Measurements from ENCODE around the gene ZDHHC19. TPM values are rescaled to one million over a fixed set of nuclear protein-coding genes. Genes with fewer than 3 reads are reported as not detected.
A peak's percentile ranks its signal among the peaks of the same experiment; 100 is the strongest.

ZDHHC19 gene
- total and polyA plus RNA-seq, 2 experiments from 2014 or later = not detected

DNA sequence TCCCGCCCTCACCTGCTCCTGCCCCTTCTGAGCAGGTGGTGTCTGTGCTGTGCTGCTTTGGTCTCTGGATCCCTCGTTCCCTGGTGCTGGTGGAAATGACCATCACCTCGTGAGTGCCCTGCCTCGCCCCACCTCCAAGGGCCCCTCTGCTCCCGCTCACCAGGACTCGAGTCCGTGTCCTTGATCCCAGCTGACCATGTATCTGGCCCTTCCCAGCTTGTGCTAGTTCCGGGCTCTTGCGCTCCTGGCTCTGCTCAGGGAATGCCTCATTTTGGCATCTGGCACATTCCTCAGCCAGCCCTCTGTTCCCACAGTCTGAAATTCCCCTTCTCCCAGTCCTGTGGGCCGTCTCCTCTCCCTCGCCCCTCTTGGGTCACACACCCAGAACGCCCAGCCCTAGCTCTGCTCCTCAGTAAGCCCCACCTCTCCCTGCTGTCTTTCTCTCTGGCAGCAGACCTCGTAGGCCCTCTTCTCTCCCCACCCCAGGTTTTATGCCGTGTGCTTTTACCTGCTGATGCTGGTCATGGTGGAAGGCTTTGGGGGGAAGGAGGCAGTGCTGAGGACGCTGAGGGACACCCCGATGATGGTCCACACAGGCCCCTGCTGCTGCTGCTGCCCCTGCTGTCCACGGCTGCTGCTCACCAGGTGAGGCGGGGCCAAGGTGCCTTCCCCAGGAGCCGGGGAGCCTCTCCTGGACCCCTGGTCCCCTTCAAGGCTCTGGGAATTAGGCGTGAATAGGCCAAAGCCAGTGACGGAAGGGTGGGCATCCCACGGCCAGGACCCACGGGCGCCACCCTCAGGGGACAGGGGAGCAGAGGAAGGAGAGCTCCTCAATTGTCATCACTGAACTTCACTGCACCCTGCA, 16.7 kb upstream of the ZDHHC19 start:
- Histone ChIP-seq H3K79me2 (ENCODE audit: insufficient read depth) (no peaks in the 10 kb centered on the region), H3K9me2 (ENCODE audit: insufficient read depth) (no peaks in the 10 kb centered on the region), H3K9ac (no peak overlapping the region), H3K4me3 (no peak overlapping the region), H4K20me1 (ENCODE audit: insufficient read depth) (no peaks in the 10 kb centered on the region), H3K36me3 (ENCODE audit: low read depth) (no peaks in the 10 kb centered on the region), H3K27ac (no peak overlapping the region), H3K4me1 (ENCODE audit: insufficient read depth) (no peaks in the 10 kb centered on the region), H3K9me3 (ENCODE audit: low read depth) (no peaks in the 10 kb centered on the region), H3F3A (ENCODE audit: insufficient read depth) (no peaks in the 10 kb centered on the region), H3K27me3 (replicated peaks; ENCODE audit: insufficient read depth) (no peaks in the 10 kb centered on the region), H3K4me2 (ENCODE audit: unreplicated experiment) (no peak overlapping the region), H2AFZ (no peak overlapping the region)
- in situ Hi-C loops (cut with MboI) = no loop called here
- no peak for TF ChIP-seq EZH2phosphoT487 (IDR thresholded peaks at IDR 0.05; ENCODE audit: insufficient read depth, low read depth)
- no peak for TF ChIP-seq EZH2 (IDR thresholded peaks at IDR 0.05; ENCODE audit: insufficient read depth, poor library complexity, severe bottlenecking)
- WGBS, 2 experiments (ENCODE audit: low coverage in 1 of 2, low lambda C conversion rate in 2 of 2, missing lambda C conversion rate in 2 of 2) = 35 to 37% methylated on average over 24 of the region's 24 CpGs
- DNase-seq = peak; percentile 53

DNA sequence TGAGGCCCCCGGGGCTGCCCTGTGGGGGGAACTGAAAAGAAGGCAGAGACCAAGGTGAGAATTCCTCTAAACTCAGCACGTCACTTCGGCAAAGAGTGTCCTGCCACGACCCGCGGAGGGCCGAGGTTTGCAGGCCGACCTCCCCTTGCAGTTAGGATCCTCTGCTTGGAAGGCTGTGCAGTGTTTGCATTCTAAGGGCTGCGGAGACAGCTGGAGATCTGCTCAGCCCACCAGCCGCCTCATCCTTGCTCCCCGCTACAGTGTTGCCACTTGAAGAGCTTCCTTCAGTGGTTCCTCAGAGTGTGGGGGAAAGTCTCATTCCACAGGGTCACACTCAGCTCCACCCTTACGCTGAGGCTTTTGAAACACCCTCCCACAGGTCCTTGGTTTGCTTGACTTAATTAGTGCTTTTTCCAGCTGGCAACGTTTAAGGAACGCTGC, 15.9 kb upstream of the ZDHHC19 start:
- no peak for DNase-seq
- no peaks in the 10 kb centered on the region for H3K79me2 ChIP-seq (ENCODE audit: insufficient read depth)
- H2AFZ ChIP-seq = no peak overlapping the region
- H3K27ac ChIP-seq = no peak overlapping the region
- H3K36me3 ChIP-seq (ENCODE audit: low read depth) = no peaks in the 10 kb centered on the region
- H3F3A ChIP-seq (ENCODE audit: insufficient read depth) = no peaks in the 10 kb centered on the region
- H3K9ac ChIP-seq = no peak overlapping the region
- H3K4me3 ChIP-seq = no peak overlapping the region
- H3K9me2 ChIP-seq (ENCODE audit: insufficient read depth) = no peaks in the 10 kb centered on the region
- in situ Hi-C loops (cut with MboI) = no loop called here
- no peak for TF ChIP-seq EZH2phosphoT487 (IDR thresholded peaks at IDR 0.05; ENCODE audit: insufficient read depth, low read depth)
- TF ChIP-seq EZH2 (IDR thresholded peaks at IDR 0.05; ENCODE audit: insufficient read depth, poor library complexity, severe bottlenecking) = no peak
- H3K4me1 ChIP-seq (ENCODE audit: insufficient read depth) = no peaks in the 10 kb centered on the region
- H3K4me2 ChIP-seq (ENCODE audit: unreplicated experiment) = no peak overlapping the region
- H3K27me3 ChIP-seq (replicated peaks; ENCODE audit: insufficient read depth) = no peaks in the 10 kb centered on the region
- 63 to 68% methylated on average over 10 to 14 of the region's 14 CpGs for WGBS, 2 experiments (ENCODE audit: low coverage in 1 of 2, low lambda C conversion rate in 2 of 2, missing lambda C conversion rate in 2 of 2)
- H4K20me1 ChIP-seq (ENCODE audit: insufficient read depth) = no peaks in the 10 kb centered on the region
- H3K9me3 ChIP-seq (ENCODE audit: low read depth) = no peaks in the 10 kb centered on the region

DNA sequence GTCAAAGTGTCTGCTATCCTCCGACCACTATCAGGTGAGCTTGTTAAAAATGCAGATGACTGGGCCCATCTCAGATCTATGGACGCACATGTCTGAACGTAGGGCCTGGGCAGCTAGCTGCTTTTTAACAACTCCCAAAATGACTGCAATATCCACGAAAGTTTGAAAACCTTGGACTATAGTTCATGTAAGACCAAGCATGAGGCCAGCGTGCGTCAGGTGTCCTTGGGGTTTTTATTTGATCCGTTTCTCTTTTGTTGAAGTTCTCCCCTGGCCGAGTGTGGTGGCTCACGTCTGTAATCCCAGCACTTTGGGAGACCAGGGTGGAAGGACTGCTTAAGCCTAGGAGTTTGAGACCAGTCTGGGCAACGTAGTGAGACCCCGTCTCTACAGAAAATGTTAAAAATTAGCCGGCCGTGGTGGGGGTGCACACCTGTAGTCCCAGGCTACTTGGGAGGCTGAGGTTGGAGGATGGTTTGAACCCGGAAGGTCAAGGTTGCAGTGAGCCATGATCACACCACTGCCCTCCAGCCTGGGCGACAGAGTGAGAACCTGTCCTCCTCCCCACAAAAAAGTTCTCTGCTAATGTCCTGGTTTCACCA, 14.7 kb upstream of the ZDHHC19 start:
- H3K9me2 ChIP-seq (ENCODE audit: insufficient read depth) = no peaks in the 10 kb centered on the region
- H3K27me3 ChIP-seq (replicated peaks; ENCODE audit: insufficient read depth) = no peaks in the 10 kb centered on the region
- H3K4me3 ChIP-seq = no peak overlapping the region
- H3K4me2 ChIP-seq (ENCODE audit: unreplicated experiment) = no peak overlapping the region
- H3K27ac ChIP-seq = no peak overlapping the region
- no peak overlapping the region for H2AFZ ChIP-seq
- H3K79me2 ChIP-seq (ENCODE audit: insufficient read depth) = no peaks in the 10 kb centered on the region
- H3K4me1 ChIP-seq (ENCODE audit: insufficient read depth) = no peaks in the 10 kb centered on the region
- DNase-seq = no peak
- H3K36me3 ChIP-seq (ENCODE audit: low read depth) = no peaks in the 10 kb centered on the region
- H4K20me1 ChIP-seq (ENCODE audit: insufficient read depth) = no peaks in the 10 kb centered on the region
- in situ Hi-C loops (cut with MboI) = no loop called here
- no peaks in the 10 kb centered on the region for H3K9me3 ChIP-seq (ENCODE audit: low read depth)
- TF ChIP-seq EZH2 (IDR thresholded peaks at IDR 0.05; ENCODE audit: insufficient read depth, poor library complexity, severe bottlenecking) = no peak
- TF ChIP-seq EZH2phosphoT487 (IDR thresholded peaks at IDR 0.05; ENCODE audit: insufficient read depth, low read depth) = no peak
- 83 to 86% methylated on average over 15 of the region's 15 CpGs for WGBS, 2 experiments (ENCODE audit: low coverage in 1 of 2, low lambda C conversion rate in 2 of 2, missing lambda C conversion rate in 2 of 2)
- no peaks in the 10 kb centered on the region for H3F3A ChIP-seq (ENCODE audit: insufficient read depth)
- H3K9ac ChIP-seq = no peak overlapping the region

- Histone ChIP-seq H3K9me2 (ENCODE audit: insufficient read depth) (no peaks in the 10 kb centered on the region), H3K9me3 (ENCODE audit: low read depth) (no peaks in the 10 kb centered on the region), H3F3A (ENCODE audit: insufficient read depth) (no peaks in the 10 kb centered on the region), H3K36me3 (ENCODE audit: low read depth) (no peaks in the 10 kb centered on the region), H3K27ac (no peak overlapping the region), H4K20me1 (ENCODE audit: insufficient read depth) (no peaks in the 10 kb centered on the region), H3K4me1 (ENCODE audit: insufficient read depth) (no peaks in the 10 kb centered on the region), H3K79me2 (ENCODE audit: insufficient read depth) (no peaks in the 10 kb centered on the region), H3K4me3 (no peak overlapping the region), H3K27me3 (replicated peaks; ENCODE audit: insufficient read depth) (no peaks in the 10 kb centered on the region), H2AFZ (no peak overlapping the region), H3K9ac (no peak overlapping the region), H3K4me2 (ENCODE audit: unreplicated experiment) (no peak overlapping the region)
- no peak for DNase-seq
- no peak for TF ChIP-seq EZH2phosphoT487 (IDR thresholded peaks at IDR 0.05; ENCODE audit: insufficient read depth, low read depth)
- TF ChIP-seq EZH2 (IDR thresholded peaks at IDR 0.05; ENCODE audit: insufficient read depth, poor library complexity, severe bottlenecking) = no peak
- WGBS, 2 experiments (ENCODE audit: low coverage in 1 of 2, low lambda C conversion rate in 2 of 2, missing lambda C conversion rate in 2 of 2) = 89 to 91% methylated on average over 10 of the region's 10 CpGs
- in situ Hi-C loops (cut with MboI) = no loop called here
These were observed 13.9 kb upstream of the ZDHHC19 start for GRCh38 chr3:196225086-196225485.

Data from GM23248 (cell line).